NCI-H2029 treated with DMSO at 0.1 percent for 48 hours (cell line): ENCODE measurements around the gene ZNF575.
A peak's percentile ranks its signal among the peaks of the same experiment; 100 is the strongest.
"Not testable (repeated sequence)": the region's sequence is repeated elsewhere in the genome, so short reads cannot be mapped to it uniquely, and the experiment has no call there.

ENCODE experiments used
- DNase-seq: peaks from one replicate; lab custom pipeline; 2025; lab: John Stamatoyannopoulos, UW

Gene ZNF575

GRCh38 chr19:43544077-43544476 lies 11.1 kb downstream of the ZNF575 start:
- no peak for DNase-seq

GRCh38 chr19:43545276-43545675 lies 12.3 kb downstream of the ZNF575 start:
- DNase-seq, result no peak

GRCh38 chr19:43545981-43546380 lies 13.0 kb downstream of the ZNF575 start:
- no peak for DNase-seq

- no peak for DNase-seq
Measured at GRCh38 chr19:43546581-43546980, 13.6 kb downstream of the ZNF575 start.

- not testable (repeated sequence) for DNase-seq
Measured at GRCh38 chr19:43547926-43548325, 14.9 kb downstream of the ZNF575 start.

- no peak for DNase-seq
Measured at GRCh38 chr19:43548706-43549105, 15.7 kb downstream of the ZNF575 start.

- no peak for DNase-seq
Measured at GRCh38 chr19:43551399-43552197, 18.6 kb downstream of the ZNF575 start.

- DNase-seq, result no peak
Measured at GRCh38 chr19:43552198-43552450, 19.1 kb downstream of the ZNF575 start.

GRCh38 chr19:43552616-43553015 lies 19.6 kb downstream of the ZNF575 start:
- no peak for DNase-seq

GRCh38 chr19:43553656-43554055 lies 20.7 kb downstream of the ZNF575 start:
- no peak for DNase-seq

GRCh38 chr19:43554317-43554895 lies 21.4 kb downstream of the ZNF575 start:
- DNase-seq, result no peak

GRCh38 chr19:43555185-43555770 lies 22.3 kb downstream of the ZNF575 start:
- DNase-seq, result peak; percentile 48

- DNase-seq, result no peak
Measured at GRCh38 chr19:43560687-43561086, 27.7 kb downstream of the ZNF575 start.

GRCh38 chr19:43561139-43561970 lies 28.4 kb downstream of the ZNF575 start:
- DNase-seq, result no peak

GRCh38 chr19:43562226-43562697 lies 29.3 kb downstream of the ZNF575 start:
- DNase-seq, result no peak

GRCh38 chr19:43562698-43563241 lies 29.8 kb downstream of the ZNF575 start:
- peak; percentile 83 for DNase-seq

- no peak for DNase-seq
Measured at GRCh38 chr19:43563816-43564457, 30.9 kb downstream of the ZNF575 start.

GRCh38 chr19:43564800-43565199 lies 31.8 kb downstream of the ZNF575 start:
- no peak for DNase-seq

GRCh38 chr19:43569657-43570056 lies 36.7 kb downstream of the ZNF575 start:
- DNase-seq, result no peak

GRCh38 chr19:43570174-43570791 lies 37.3 kb downstream of the ZNF575 start:
- DNase-seq, result peak; percentile 78

- DNase-seq, result peak; percentile 81
Measured at GRCh38 chr19:43572171-43572588, 39.2 kb downstream of the ZNF575 start.
